OCI-LY3 (cell line): ENCODE measurements around the gene ERGIC1.

Experiments
- EZH2phosphoT487 ChIP-seq: fragments of 200-600 bp; shearing (Covaris generic); IDR thresholded peaks from 2 replicates; pipeline ENCODE4 v1.6.1; 2018; ENCODE audit warnings: antibody characterized with exemption, mixed run types, low read depth
- TF ChIP-seq, protein P1 (sequence below): fragments of 200-600, 300-600 bp; sonication (generic); IDR thresholded peaks from 2 replicates; pipeline ENCODE4 v1.5.1; 2014; ENCODE audit warnings: antibody characterized with exemption, low read length, low read depth

DNA sequence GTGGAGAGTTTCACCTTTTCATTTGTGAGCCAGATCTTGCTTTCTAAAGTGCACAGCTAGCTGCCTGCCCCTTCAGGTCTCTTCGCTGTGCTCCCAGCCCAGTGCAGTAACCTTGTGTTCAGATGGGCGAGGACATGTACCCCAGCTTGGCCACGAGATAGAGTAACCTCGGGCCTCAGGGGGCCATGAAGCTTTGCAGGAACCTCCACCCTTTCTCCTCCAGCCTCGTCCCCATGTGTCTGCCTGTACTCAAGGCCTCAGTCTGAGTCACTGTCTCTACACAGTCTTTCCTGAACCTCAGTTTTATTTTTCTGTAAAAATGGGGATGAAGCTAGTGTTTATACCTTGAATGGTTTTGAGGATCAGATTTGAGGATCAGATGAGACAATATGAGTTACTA lies 37.9 kb downstream of the ERGIC1 start:
- TF ChIP-seq, protein P1, sequence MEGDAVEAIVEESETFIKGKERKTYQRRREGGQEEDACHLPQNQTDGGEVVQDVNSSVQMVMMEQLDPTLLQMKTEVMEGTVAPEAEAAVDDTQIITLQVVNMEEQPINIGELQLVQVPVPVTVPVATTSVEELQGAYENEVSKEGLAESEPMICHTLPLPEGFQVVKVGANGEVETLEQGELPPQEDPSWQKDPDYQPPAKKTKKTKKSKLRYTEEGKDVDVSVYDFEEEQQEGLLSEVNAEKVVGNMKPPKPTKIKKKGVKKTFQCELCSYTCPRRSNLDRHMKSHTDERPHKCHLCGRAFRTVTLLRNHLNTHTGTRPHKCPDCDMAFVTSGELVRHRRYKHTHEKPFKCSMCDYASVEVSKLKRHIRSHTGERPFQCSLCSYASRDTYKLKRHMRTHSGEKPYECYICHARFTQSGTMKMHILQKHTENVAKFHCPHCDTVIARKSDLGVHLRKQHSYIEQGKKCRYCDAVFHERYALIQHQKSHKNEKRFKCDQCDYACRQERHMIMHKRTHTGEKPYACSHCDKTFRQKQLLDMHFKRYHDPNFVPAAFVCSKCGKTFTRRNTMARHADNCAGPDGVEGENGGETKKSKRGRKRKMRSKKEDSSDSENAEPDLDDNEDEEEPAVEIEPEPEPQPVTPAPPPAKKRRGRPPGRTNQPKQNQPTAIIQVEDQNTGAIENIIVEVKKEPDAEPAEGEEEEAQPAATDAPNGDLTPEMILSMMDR = no peak
- no peak for TF ChIP-seq EZH2phosphoT487
